GM12865 (cell line): ENCODE results near the gene ZNF266.

Experiments
- DNase-seq: peaks from one replicate; pipeline ENCODE4 v3.0.0; 2010; ENCODE audit warnings: low read depth
- H3K4me3 ChIP-seq: 2 replicates; pipeline ENCODE4 v1.5.1; 2011; ENCODE audit warnings: mild to moderate bottlenecking, low read depth, low read length, control low read depth
- CTCF ChIP-seq: IDR thresholded peaks from 2 replicates; pipeline ENCODE4 v1.5.1; 2011; ENCODE audit warnings: low read length, control low read depth, low read depth, inconsistent platforms; ENCODE audit not compliant: insufficient read depth; ENCODE audit errors: missing control alignments

The ZNF266 gene

GRCh38 chr19:9407827-9408226, 27.5 kb downstream of the ZNF266 start:
- H3K4me3 ChIP-seq = no peak overlapping the region
- TF ChIP-seq CTCF = no peak

GRCh38 chr19:9406798-9407352, 28.5 kb downstream of the ZNF266 start:
- peak overlapping the region; percentile 4 for H3K4me3 ChIP-seq
- peak; percentile 52 for DNase-seq
- no peak for TF ChIP-seq CTCF

More at GRCh38 chr19:9407827-9408226, 27.5 kb downstream of the ZNF266 start:
- DNase-seq = no peak

- no peak for DNase-seq
- H3K4me3 ChIP-seq = no peak overlapping the region
- TF ChIP-seq CTCF = no peak
Observed at GRCh38 chr19:9381361-9381785, 54.0 kb downstream of the ZNF266 start.

GRCh38 chr19:9370738-9371619, 64.4 kb downstream of the ZNF266 start:
- H3K4me3 ChIP-seq = no peak overlapping the region
- no peak for TF ChIP-seq CTCF
- DNase-seq = no peak

GRCh38 chr19:9362905-9363304, 72.5 kb downstream of the ZNF266 start, which contains the start of gene ZNF177:
Gene ZNF177 (plus strand): TSS chr19:9363013. CDS start chr19:9378312, 15,299 bp downstream.
- no peak for DNase-seq
- H3K4me3 ChIP-seq = no peak within 1 kb of the TSS
- no peak for TF ChIP-seq CTCF
